Spinal cord (tissue), 10 donors: ENCODE measurements around the gene TMPRSS3. TPM values are rescaled to one million over a fixed set of nuclear protein-coding genes. Genes with fewer than 3 reads are reported as not detected.

Source experiments
- DNase-seq, 6 donors: peaks; one replicate each; pipeline versions ENCODE4 v3.0.0 to v3.0.0-alpha.2; 2013 to 2015; ENCODE audit warnings: low spot score in 6 of 6, low read depth in 4 of 6
- H3K27ac ChIP-seq: one replicate; pipeline ENCODE4 v1.5.1; 2013; ENCODE audit warnings: low read depth, low read length, control low read depth
- H3K27me3 ChIP-seq: one replicate; pipeline ENCODE4 v1.6.1; 2013; ENCODE audit warnings: low read length; ENCODE audit not compliant: control insufficient read depth, insufficient read depth
- H3K36me3 ChIP-seq: one replicate; pipeline ENCODE4 v1.6.1; 2013; ENCODE audit warnings: low read length; ENCODE audit not compliant: control insufficient read depth, insufficient read depth
- H3K4me1 ChIP-seq: one replicate; pipeline ENCODE4 v1.6.1; 2013; ENCODE audit warnings: low read length; ENCODE audit not compliant: control insufficient read depth, insufficient read depth
- H3K4me3 ChIP-seq: one replicate; pipeline ENCODE4 v1.5.1; 2013; ENCODE audit warnings: low read depth, low read length, control low read depth
- H3K9me3 ChIP-seq: one replicate; pipeline ENCODE4 v1.6.1; 2013; ENCODE audit warnings: low read length; ENCODE audit not compliant: control insufficient read depth, insufficient read depth
- WGBS: methylation state at CpG from one replicate; pipeline ENCODE4 v1.1.5; 2013; ENCODE audit warnings: missing lambda C conversion rate; ENCODE audit not compliant: insufficient coverage; 5-methylcytosine and 5-hydroxymethylcytosine counted together
- polyA plus RNA-seq, 2 donors: library from polyadenylated mRNA; unstranded; fragments of 120-200 nt; gene quantifications; one replicate each; pipeline ENCODE4 v1.2.1, GENCODE V29; 2013; ENCODE audit not compliant: insufficient read length in 2 of 2
- total RNA-seq, 2 donors: library from RNA; depleted of rRNA in 1 of 2; stranded (reverse); fragments of 120-200 nt in 1 of 2; fragments of >200 nt in 1 of 2; gene quantifications; one replicate each; pipeline versions ENCODE4 v1.2.3 to v1.2.4, GENCODE V29; 2013 to 2014
- donor health status: healthy.

TMPRSS3 gene
- total and polyA plus RNA-seq, 4 donors, result 0.08 to 0.44 (median 0.11) TPM; not detected in 1

DNA sequence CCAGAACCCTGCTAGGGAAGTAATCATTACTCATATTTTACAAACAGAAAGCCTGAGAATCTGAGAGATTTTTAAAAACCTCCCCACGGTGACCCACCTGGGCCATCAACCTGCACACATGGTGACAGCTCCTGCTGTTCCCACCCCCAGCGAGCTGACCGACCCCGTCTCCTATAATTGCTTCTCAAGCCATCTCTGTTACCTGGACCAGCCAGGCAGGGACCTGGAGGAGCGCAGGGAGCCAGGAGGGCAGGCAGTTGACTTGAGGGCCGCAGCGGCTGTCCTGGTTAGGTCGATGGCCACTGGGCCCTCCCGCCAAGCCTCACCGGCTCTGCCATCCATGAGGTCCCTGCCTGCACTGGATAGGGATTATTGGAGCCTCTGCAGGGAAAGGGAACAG, 52.8 kb downstream of the TMPRSS3 start:
- H3K4me1 ChIP-seq, result peaks cover 13% of the 10 kb centered on the region
- no peaks in the 10 kb centered on the region for H3K27me3 ChIP-seq
- DNase-seq, result no peak
- no peak overlapping the region for H3K4me3 ChIP-seq
- WGBS, result 87% methylated on average over 10 of the region's 10 CpGs
- H3K27ac ChIP-seq, result no peak overlapping the region
- H3K36me3 ChIP-seq, result no peaks in the 10 kb centered on the region
- no peaks in the 10 kb centered on the region for H3K9me3 ChIP-seq

DNA sequence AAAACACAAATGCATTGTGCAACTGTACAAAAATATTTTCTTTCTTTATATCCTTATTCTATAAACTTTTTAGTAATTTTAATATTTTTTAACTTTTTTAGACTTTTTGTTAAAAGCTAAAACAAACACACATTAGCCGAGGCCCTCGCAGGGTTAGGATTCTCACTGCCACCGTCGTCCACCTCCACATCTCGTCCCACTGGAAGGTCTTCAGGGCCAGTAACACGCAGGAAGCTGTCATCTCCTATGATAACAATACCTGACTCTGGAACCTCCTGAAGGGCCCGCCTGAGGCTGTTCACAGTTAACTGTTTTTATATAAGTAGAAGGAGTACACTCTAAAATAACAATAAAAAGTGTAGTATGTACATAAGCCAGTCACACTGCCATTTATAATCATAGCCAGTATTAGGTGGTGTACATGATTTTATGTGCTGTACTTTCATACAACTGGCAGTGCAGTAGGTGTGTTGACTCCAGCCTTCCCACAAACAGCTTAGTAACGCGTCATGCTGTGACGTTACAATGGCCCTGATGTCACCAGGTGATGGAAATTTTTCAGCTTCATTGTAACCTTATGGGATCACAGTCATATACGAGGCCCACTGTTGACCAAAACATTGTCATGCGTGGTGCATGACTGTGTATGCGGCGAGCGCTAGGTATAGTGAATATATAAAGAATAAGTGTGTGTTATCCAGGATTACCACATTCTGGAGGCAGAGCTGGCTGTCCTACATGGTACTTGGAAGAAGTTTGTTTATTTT, 53.9 kb downstream of the TMPRSS3 start:
- H3K27ac ChIP-seq, result no peak overlapping the region
- 95% methylated on average over 13 of the region's 15 CpGs for WGBS
- H3K4me1 ChIP-seq, result peaks cover 19% of the 10 kb centered on the region
- H3K36me3 ChIP-seq, result no peaks in the 10 kb centered on the region
- DNase-seq, result no peak
- H3K27me3 ChIP-seq, result no peaks in the 10 kb centered on the region
- H3K4me3 ChIP-seq, result no peak overlapping the region
- H3K9me3 ChIP-seq, result no peaks in the 10 kb centered on the region

DNA sequence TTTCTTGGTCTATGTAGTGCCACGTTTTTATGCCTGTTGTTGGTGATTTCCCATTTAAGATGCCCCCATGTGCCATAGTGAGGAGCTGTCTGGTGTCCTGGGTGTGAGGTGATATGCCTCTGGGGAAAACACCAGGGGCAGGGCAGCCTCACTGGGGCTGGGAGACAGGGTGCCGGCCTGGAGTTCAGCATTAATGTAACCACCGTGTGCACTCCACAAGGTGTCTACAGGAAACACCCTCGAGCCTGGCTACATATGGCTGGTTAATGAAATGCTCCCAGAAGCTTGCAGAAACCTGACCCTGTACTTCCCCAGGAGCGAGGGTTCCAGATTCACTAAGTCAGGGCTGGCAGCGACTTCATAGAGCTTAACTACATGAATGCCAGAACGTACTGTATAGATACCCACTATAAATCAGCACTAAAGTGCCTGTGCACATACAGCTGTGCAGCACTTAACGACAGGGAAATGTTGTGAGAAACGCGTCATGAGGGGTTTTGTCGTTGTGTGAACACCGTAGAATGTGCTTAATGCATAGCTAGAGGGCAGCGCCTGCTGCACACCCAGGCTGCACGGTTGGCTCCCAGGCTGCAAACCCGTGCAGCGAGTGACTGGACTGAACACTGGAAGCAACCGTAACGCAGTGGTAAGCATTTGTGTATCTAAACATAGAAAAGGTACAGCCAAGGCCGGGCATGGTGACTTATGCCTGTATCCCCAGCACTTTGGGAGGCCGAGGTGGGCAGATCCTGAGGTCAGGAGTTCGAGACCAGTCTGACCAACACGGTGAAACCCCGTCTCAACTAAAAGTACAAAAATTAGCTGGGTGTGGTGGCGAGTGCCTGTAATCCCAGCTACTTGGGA, 55.4 kb downstream of the TMPRSS3 start:
- Histone ChIP-seq H3K9me3 (no peaks in the 10 kb centered on the region), H3K27ac (no peak overlapping the region), H3K27me3 (no peaks in the 10 kb centered on the region), H3K4me3 (no peak overlapping the region), H3K4me1 (peaks cover 19% of the 10 kb centered on the region), H3K36me3 (no peaks in the 10 kb centered on the region)
- WGBS, result 76% methylated on average over 23 of the region's 24 CpGs
- peak in 1 of 6 donors; percentile 76 for DNase-seq

DNA sequence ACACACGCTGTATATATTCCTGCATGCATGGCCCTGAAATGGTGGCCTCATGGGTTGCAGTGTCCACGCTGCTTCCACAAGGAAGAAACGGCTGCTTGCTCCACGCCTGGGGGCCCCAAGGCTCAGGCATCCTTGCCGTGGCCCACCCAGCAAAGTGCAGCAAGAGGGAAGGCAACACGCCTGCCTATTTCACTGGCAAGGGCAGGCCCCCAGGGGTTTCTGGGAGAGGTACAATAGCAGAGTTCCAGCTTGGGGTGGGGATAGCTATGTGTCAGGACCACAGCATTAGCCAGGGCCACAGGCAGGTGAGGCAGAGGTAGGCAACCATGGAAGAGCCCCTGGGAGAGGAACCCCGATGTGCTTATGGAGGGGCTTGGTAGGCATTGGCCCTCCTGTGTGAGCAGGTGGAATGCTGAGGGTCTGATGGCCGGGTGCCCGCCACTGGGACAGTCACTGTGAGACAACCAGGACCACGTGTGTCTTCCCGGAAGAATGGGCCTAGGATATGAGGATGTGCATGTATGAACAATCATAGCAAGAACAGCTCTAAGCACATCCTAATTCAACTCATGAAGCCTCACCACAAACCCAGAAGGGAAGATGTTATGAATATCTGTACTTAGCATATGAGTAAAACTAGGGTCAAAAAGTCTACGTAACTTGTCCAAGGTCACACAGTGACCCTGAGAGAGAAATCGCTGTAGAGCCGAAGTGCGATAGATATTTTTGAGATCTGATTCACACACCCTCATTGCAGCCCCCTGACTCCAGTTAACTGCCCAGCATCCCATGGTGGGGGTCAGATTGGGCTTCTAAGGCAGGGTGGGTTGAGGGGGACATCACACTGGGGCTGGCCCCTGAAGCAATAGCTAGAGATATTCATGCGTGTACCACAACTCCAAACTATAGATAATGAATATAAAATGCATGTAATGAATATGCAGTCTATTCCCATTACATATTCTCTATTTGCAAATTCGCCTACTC, 56.8 kb downstream of the TMPRSS3 start:
- H3K36me3 ChIP-seq, result no peaks in the 10 kb centered on the region
- no peaks in the 10 kb centered on the region for H3K9me3 ChIP-seq
- no peak for DNase-seq
- no peak overlapping the region for H3K27ac ChIP-seq
- whole genome bisulfite sequencing, result 85% methylated on average over 11 of the region's 17 CpGs
- H3K27me3 ChIP-seq, result no peaks in the 10 kb centered on the region
- peaks cover 16% of the 10 kb centered on the region for H3K4me1 ChIP-seq
- no peak overlapping the region for H3K4me3 ChIP-seq

DNA sequence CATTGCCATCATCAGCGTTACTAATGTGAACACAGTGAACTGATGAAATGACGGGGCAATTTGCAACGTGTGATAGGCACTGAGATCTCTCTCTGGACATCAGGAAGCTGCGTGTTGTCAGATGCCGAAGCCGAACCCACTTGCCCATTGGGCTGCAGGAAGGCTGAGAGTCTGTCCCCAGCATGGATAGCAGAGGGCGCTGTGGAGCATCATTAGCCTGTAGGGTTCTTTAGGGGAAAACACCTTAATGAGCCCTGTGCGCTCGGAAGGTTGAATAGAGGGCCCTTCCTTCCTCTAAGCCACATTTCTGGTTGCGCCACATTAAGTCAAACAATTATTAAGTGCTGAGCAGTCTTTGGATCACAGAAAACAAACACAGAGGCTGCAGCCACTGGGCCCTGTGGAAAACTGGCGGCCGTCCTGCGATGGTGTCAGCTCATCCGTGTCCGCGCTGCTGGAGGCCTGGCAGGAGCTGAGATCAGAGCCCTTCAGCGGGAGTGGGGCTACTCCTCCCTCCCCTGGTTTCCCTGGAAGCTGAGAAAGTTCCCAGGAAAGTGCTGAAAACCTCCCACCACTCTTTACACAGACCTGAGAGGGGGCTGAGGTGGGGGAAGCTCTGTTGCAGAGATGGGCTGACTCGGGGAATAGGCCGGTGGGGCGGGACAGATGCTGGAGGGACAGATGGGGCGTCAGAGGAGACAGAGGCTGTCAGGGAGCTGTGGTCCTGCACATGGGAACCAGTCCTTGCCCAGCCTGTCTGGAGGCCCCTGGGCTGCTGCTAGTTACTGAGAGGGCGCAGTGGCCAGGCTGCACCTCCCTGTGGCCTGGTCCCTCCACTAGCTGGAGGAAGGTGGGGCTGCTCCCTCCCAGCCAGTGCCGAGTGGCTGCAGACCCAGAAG, 57.8 kb downstream of the TMPRSS3 start:
- peak overlapping the region; percentile 40 for H3K27ac ChIP-seq
- WGBS, result 31% methylated on average over 19 of the region's 23 CpGs
- peak in 4 of 6 donors; percentile 49 to 90 (median 74) for DNase-seq
- no peaks in the 10 kb centered on the region for H3K9me3 ChIP-seq
- H3K36me3 ChIP-seq, result no peaks in the 10 kb centered on the region
- H3K4me1 ChIP-seq, result peaks cover 16% of the 10 kb centered on the region
- H3K4me3 ChIP-seq, result no peak overlapping the region
- H3K27me3 ChIP-seq, result no peaks in the 10 kb centered on the region

DNA sequence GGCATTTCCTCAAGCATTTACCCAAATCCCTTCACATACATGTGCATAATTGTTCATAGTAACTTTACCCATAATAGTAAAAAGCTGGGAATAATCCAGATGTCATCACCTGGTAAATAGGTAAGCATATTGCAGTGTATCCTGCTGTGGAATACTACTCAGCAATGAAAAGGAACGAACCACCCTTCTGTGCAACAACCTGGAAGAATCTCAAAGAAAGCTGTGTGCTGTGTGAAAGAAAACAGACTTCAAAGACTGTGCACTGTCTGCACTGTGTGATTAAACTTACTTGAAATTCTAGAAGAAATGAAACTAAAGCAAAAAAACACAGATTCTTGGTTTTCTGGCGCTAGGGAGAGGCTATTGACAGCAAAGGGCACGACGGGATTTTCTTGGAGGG, 58.6 kb downstream of the TMPRSS3 start:
- H3K4me3 ChIP-seq, result no peak overlapping the region
- no peaks in the 10 kb centered on the region for H3K9me3 ChIP-seq
- H3K4me1 ChIP-seq, result peaks cover 16% of the 10 kb centered on the region
- no peaks in the 10 kb centered on the region for H3K36me3 ChIP-seq
- no peak overlapping the region for H3K27ac ChIP-seq
- 50% methylated on average over 2 of the region's 4 CpGs for WGBS
- H3K27me3 ChIP-seq, result no peaks in the 10 kb centered on the region
- DNase-seq, result no peak

DNA sequence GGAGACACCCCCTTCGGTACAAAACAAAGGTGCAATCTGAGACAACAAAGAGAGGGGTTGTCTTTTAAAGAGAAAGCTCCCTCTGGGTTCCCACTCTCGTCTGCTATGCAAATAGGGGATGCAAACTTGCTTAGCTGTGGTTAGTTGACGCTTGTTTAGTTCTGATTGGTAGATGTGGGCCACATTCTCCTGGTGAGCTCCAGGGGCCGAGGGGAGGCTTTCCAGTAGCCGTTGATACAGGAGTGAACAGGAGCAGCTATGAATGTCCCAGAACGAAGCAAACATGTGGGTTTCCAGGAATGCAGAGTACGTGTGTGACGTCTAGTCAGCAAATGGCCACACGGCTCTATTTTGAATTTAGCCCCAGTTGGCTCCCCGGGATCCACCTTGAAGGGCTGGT, 59.8 kb downstream of the TMPRSS3 start:
- Histone ChIP-seq H3K4me1 (peaks cover 16% of the 10 kb centered on the region), H3K27ac (no peak overlapping the region), H3K27me3 (no peaks in the 10 kb centered on the region), H3K4me3 (no peak overlapping the region), H3K9me3 (peaks cover 1% of the 10 kb centered on the region), H3K36me3 (no peaks in the 10 kb centered on the region)
- WGBS, result 16% methylated on average over 10 of the region's 10 CpGs
- peak in 1 of 6 donors; percentile 46 for DNase-seq

DNA sequence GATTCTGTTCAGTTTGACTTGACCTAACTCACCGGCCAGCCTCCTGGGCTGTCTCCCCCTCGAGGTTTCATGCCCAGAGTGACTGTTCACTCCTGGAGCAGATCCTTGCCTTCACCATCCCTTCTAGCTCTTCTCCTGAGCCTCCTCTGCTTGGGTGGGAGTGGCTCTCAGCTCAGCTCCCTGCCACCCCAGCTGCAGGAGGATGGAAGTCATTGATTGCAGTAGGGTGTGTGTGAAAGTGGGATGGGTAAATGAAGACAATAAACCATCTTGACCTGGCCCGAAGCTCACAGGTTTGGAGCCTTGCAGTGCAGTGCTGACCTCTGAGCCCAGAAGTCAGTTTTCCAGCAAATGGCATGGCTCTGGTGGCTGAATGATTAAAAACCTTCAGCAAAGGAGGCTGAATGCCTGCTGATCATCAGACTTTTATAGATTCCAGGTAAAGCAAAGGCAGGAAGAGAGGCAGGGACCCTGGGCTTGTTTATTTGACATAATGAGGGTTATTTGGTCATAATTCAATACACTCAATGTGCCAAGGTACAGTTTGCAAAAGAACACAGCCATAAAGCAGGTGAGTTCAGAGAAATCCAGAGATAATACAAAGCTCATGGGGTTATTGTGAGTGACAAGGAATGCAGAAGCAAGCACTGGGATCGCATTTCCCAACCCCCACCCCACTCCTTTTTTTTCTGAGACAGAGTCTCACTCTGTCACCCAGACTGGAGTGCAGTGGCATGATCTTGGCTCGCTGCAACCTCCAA, 63.1 kb downstream of the TMPRSS3 start:
- Histone ChIP-seq H3K27ac (no peak overlapping the region), H3K9me3 (peaks cover 1% of the 10 kb centered on the region), H3K4me1 (peaks cover 2% of the 10 kb centered on the region), H3K36me3 (no peaks in the 10 kb centered on the region), H3K4me3 (no peak overlapping the region), H3K27me3 (no peaks in the 10 kb centered on the region)
- DNase-seq, result no peak
- 81% methylated on average over 3 of the region's 5 CpGs for WGBS
